ENCODE measurements around the gene ANKMY1. TPM values are rescaled to one million over a fixed set of nuclear protein-coding genes. Genes with fewer than 3 reads are reported as not detected.

The ANKMY1 gene
- total and polyA plus RNA-seq, 7 experiments from 2014 or later, result 7.7 to 83.4 (median 34.8) TPM

- Histone ChIP-seq H3K27ac (ENCODE audit: low read depth, low read length) (no peak overlapping the region), H3K36me3 (ENCODE audit: control insufficient read depth in 2 of 3, insufficient read depth in 3 of 3, low read length in 3 of 3) (peaks cover 0 to 32% (median 6%) of the 10 kb centered on the region in 3 experiments), H3K27me3 (ENCODE audit: control insufficient read depth in 2 of 2, insufficient read depth in 2 of 2, low read length in 2 of 2) (no peaks in the 10 kb centered on the region), H3K4me1 (ENCODE audit: control insufficient read depth in 2 of 2, insufficient read depth in 2 of 2, low read length in 2 of 2) (peaks cover 6% of the 10 kb centered on the region in 2 donors), H3K9me3 (ENCODE audit: control insufficient read depth in 2 of 3, low read length in 3 of 3) (no peaks in the 10 kb centered on the region), H3K4me3 (ENCODE audit: low read length) (no peak overlapping the region)
- Mint-ChIP-seq H3K27me3 (no peaks in the 10 kb centered on the region), H3K4me1 (peaks cover 6 to 16% (median 12%) of the 10 kb centered on the region in 7 donors), H3K27ac (peak overlapping the region in 1 of 9 donors; percentile 25), H3K4me3 (no peak overlapping the region), H3K36me3 (peaks cover 4 to 31% (median 9%) of the 10 kb centered on the region in 5 donors), H3K9me3 (peaks cover 0 to 2% (median 0%) of the 10 kb centered on the region in 11 donors)
- no peak for DNase-seq
- no peak for ATAC-seq
- POLR2A ChIA-PET, result interaction anchor here (1.0 to 1.4 kb wide), 2 partner anchors 43 to 48 kb away, joined by 4 to 5 read pairs; partner anchors contain the start of gene DUSP28
- intact Hi-C loops (cut with micrococcal nuclease), result loop anchor here (5.0 to 10.0 kb wide), 2 partner anchors 192 to 244 kb away; no protein-coding TSS in a partner anchor
- CTCF ChIA-PET, result interaction anchor here (1.1 kb wide), 1 partner anchor 324 kb away, joined by 4 read pairs; no protein-coding TSS in a partner anchor
Observed at GRCh38 chr2:240512666-240513535, 44.9 kb downstream of the ANKMY1 start.

- Mint-ChIP-seq H3K36me3 (peaks cover 4 to 27% (median 9%) of the 10 kb centered on the region in 5 donors), H3K4me1 (peaks cover 6 to 16% (median 12%) of the 10 kb centered on the region in 7 donors), H3K9me3 (peaks cover 0 to 2% (median 0%) of the 10 kb centered on the region in 11 donors), H3K27ac (no peak overlapping the region), H3K27me3 (no peaks in the 10 kb centered on the region), H3K4me3 (no peak overlapping the region)
- ChIA-PET POLR2A (interaction anchor here (1.0 kb wide), 1 partner anchor 48 kb away, joined by 4 read pairs; the partner anchor contains the start of gene DUSP28), CTCF (no interaction called here)
- Histone ChIP-seq H3K4me1 (ENCODE audit: control insufficient read depth in 2 of 2, insufficient read depth in 2 of 2, low read length in 2 of 2) (peaks cover 6% of the 10 kb centered on the region in 2 donors), H3K9me3 (ENCODE audit: control insufficient read depth in 2 of 3, low read length in 3 of 3) (no peaks in the 10 kb centered on the region), H3K4me3 (ENCODE audit: low read length) (no peak overlapping the region), H3K27ac (ENCODE audit: low read depth, low read length) (no peak overlapping the region), H3K36me3 (ENCODE audit: control insufficient read depth in 2 of 3, insufficient read depth in 3 of 3, low read length in 3 of 3) (peaks cover 0 to 32% (median 6%) of the 10 kb centered on the region in 3 experiments), H3K27me3 (ENCODE audit: control insufficient read depth in 2 of 2, insufficient read depth in 2 of 2, low read length in 2 of 2) (no peaks in the 10 kb centered on the region)
- ATAC-seq (no peak), DNase-seq (no peak)
- intact Hi-C loops (cut with micrococcal nuclease), result loop anchor here (5.0 to 10.0 kb wide), 2 partner anchors 193 to 245 kb away; no protein-coding TSS in a partner anchor
Observed at GRCh38 chr2:240512109-240512485, 45.7 kb downstream of the ANKMY1 start.

- Histone ChIP-seq H3K4me3 (ENCODE audit: low read length) (no peak overlapping the region), H3K9me3 (ENCODE audit: control insufficient read depth in 2 of 3, low read length in 3 of 3) (no peaks in the 10 kb centered on the region), H3K36me3 (ENCODE audit: control insufficient read depth in 2 of 3, insufficient read depth in 3 of 3, low read length in 3 of 3) (peaks cover 0 to 32% (median 6%) of the 10 kb centered on the region in 3 experiments), H3K27ac (ENCODE audit: low read depth, low read length) (no peak overlapping the region), H3K27me3 (ENCODE audit: control insufficient read depth in 2 of 2, insufficient read depth in 2 of 2, low read length in 2 of 2) (no peaks in the 10 kb centered on the region), H3K4me1 (ENCODE audit: control insufficient read depth in 2 of 2, insufficient read depth in 2 of 2, low read length in 2 of 2) (peaks cover 6% of the 10 kb centered on the region in 2 donors)
- Mint-ChIP-seq H3K27me3 (no peaks in the 10 kb centered on the region), H3K9me3 (peaks cover 0 to 2% (median 0%) of the 10 kb centered on the region in 11 donors), H3K27ac (no peak overlapping the region), H3K4me1 (peaks cover 6 to 16% (median 12%) of the 10 kb centered on the region in 7 donors), H3K4me3 (no peak overlapping the region), H3K36me3 (peaks cover 4 to 21% (median 9%) of the 10 kb centered on the region in 5 donors)
- intact Hi-C loops (cut with micrococcal nuclease), result loop anchor here (5.0 to 10.0 kb wide), 2 partner anchors 193 to 246 kb away; no protein-coding TSS in a partner anchor
- no peak for DNase-seq
- ChIA-PET CTCF (no interaction called here), POLR2A (interaction anchor here (1.0 kb wide), 1 partner anchor 49 kb away, joined by 4 read pairs; the partner anchor contains the start of gene DUSP28)
- ATAC-seq, result no peak
Observed at GRCh38 chr2:240511351-240512108, 46.3 kb downstream of the ANKMY1 start.

- H3K27ac Mint-ChIP-seq, result no peak overlapping the region
- CTCF ChIA-PET, result no interaction called here
- no peak for ATAC-seq
Observed at GRCh38 chr2:240510513-240511210, 47.1 kb downstream of the ANKMY1 start.

GRCh38 chr2:240509667-240510512 is 47.9 kb downstream of the ANKMY1 start:
- peaks cover 6% of the 10 kb centered on the region in 2 donors for H3K4me1 ChIP-seq (ENCODE audit: control insufficient read depth in 2 of 2, insufficient read depth in 2 of 2, low read length in 2 of 2)
- Mint-ChIP-seq H3K4me3 (no peak overlapping the region), H3K27ac (no peak overlapping the region), H3K36me3 (peaks cover 4 to 29% (median 9%) of the 10 kb centered on the region in 5 donors), H3K4me1 (peaks cover 6 to 16% (median 12%) of the 10 kb centered on the region in 7 donors), H3K27me3 (no peaks in the 10 kb centered on the region), H3K9me3 (peaks cover 0 to 2% (median 0%) of the 10 kb centered on the region in 11 donors)
- peaks cover 0 to 32% (median 6%) of the 10 kb centered on the region in 3 experiments for H3K36me3 ChIP-seq (ENCODE audit: control insufficient read depth in 2 of 3, insufficient read depth in 3 of 3, low read length in 3 of 3)
- H3K27ac ChIP-seq (ENCODE audit: low read depth, low read length), result no peak overlapping the region
- no peak overlapping the region for H3K4me3 ChIP-seq (ENCODE audit: low read length)
- H3K27me3 ChIP-seq (ENCODE audit: control insufficient read depth in 2 of 2, insufficient read depth in 2 of 2, low read length in 2 of 2), result no peaks in the 10 kb centered on the region
- ChIA-PET CTCF (no interaction called here), POLR2A (no interaction called here)
- DNase-seq (no peak), ATAC-seq (no peak)
- no peaks in the 10 kb centered on the region for H3K9me3 ChIP-seq (ENCODE audit: control insufficient read depth in 2 of 3, low read length in 3 of 3)
- intact Hi-C loops (cut with micrococcal nuclease), result loop anchor here (5.0 to 10.0 kb wide), 2 partner anchors 195 to 247 kb away; no protein-coding TSS in a partner anchor

More at GRCh38 chr2:240510513-240511210, 47.1 kb downstream of the ANKMY1 start:
- no peak overlapping the region for H3K4me3 Mint-ChIP-seq
- Histone ChIP-seq H3K27ac (ENCODE audit: low read depth, low read length) (no peak overlapping the region), H3K4me3 (ENCODE audit: low read length) (no peak overlapping the region), H3K9me3 (ENCODE audit: control insufficient read depth in 2 of 3, low read length in 3 of 3) (no peaks in the 10 kb centered on the region), H3K4me1 (ENCODE audit: control insufficient read depth in 2 of 2, insufficient read depth in 2 of 2, low read length in 2 of 2) (peaks cover 6% of the 10 kb centered on the region in 2 donors), H3K27me3 (ENCODE audit: control insufficient read depth in 2 of 2, insufficient read depth in 2 of 2, low read length in 2 of 2) (no peaks in the 10 kb centered on the region), H3K36me3 (ENCODE audit: control insufficient read depth in 2 of 3, insufficient read depth in 3 of 3, low read length in 3 of 3) (peaks cover 0 to 32% (median 6%) of the 10 kb centered on the region in 3 experiments)
- intact Hi-C loops (cut with micrococcal nuclease), result loop anchor here (5.0 to 10.0 kb wide), 2 partner anchors 194 to 247 kb away; no protein-coding TSS in a partner anchor
- H3K4me1 Mint-ChIP-seq, result peaks cover 6 to 16% (median 12%) of the 10 kb centered on the region in 7 donors
- H3K36me3 Mint-ChIP-seq, result peaks cover 4 to 25% (median 9%) of the 10 kb centered on the region in 5 donors
- POLR2A ChIA-PET, result no interaction called here
- peaks cover 0 to 2% (median 0%) of the 10 kb centered on the region in 11 donors for H3K9me3 Mint-ChIP-seq
- no peaks in the 10 kb centered on the region for H3K27me3 Mint-ChIP-seq
- no peak for DNase-seq

All from naive thymus-derived CD4-positive, alpha-beta T cell (primary cell).